GM20000 (cell line): ENCODE data around the gene RIMBP2.

Source experiments
- DNase-seq: peaks from one replicate; pipeline ENCODE4 v3.0.0; 2012; ENCODE audit warnings: low spot score
- CTCF ChIP-seq: IDR thresholded peaks from 2 replicates; pipeline ENCODE4 v1.5.1; 2012; ENCODE audit warnings: mild to moderate bottlenecking, control low read depth; ENCODE audit errors: extremely low read depth, missing control alignments

RIMBP2 gene

GRCh38 chr12:130537655-130538054 lies 178.4 kb downstream of the RIMBP2 start:
- no peak for DNase-seq
- TF ChIP-seq CTCF, result no peak

- TF ChIP-seq CTCF, result no peak
- no peak for DNase-seq
These were observed 179.0 kb downstream of the RIMBP2 start for GRCh38 chr12:130537051-130537450.

- no peak for TF ChIP-seq CTCF
- no peak for DNase-seq
These were observed 185.7 kb downstream of the RIMBP2 start for GRCh38 chr12:130530429-130530828.

GRCh38 chr12:130529781-130530180 lies 186.3 kb downstream of the RIMBP2 start:
- no peak for TF ChIP-seq CTCF
- no peak for DNase-seq

GRCh38 chr12:130527239-130527638 lies 188.9 kb downstream of the RIMBP2 start:
- no peak for TF ChIP-seq CTCF
- DNase-seq, result no peak

- peak; percentile 43 for DNase-seq
These were observed 189.3 kb downstream of the RIMBP2 start for GRCh38 chr12:130526813-130527212.

More at GRCh38 chr12:130526813-130527212, 189.3 kb downstream of the RIMBP2 start:
- no peak for TF ChIP-seq CTCF
